Ishikawa (cell line): ENCODE results near the gene PIGV.

Experiments
- CEBPB ChIP-seq: IDR thresholded peaks from 2 replicates; pipeline ENCODE4 v1.6.1; 2012
- CREB1 ChIP-seq: IDR thresholded peaks from 2 replicates; pipeline ENCODE4 v1.6.1; 2012; ENCODE audit warnings: low read depth
- EGR1 ChIP-seq: IDR thresholded peaks from 2 replicates; pipeline ENCODE4 v1.6.1; 2012
- EP300 ChIP-seq: IDR thresholded peaks from 2 replicates; pipeline ENCODE4 v1.6.1; 2012; ENCODE audit warnings: borderline replicate concordance
- FOXM1 ChIP-seq: IDR thresholded peaks from 2 replicates; pipeline ENCODE4 v1.6.1; 2012; ENCODE audit warnings: low read depth, borderline replicate concordance
- MAX ChIP-seq: IDR thresholded peaks from 2 replicates; pipeline ENCODE4 v1.6.1; 2012
- NFIC ChIP-seq: IDR thresholded peaks from 2 replicates; pipeline ENCODE4 v1.6.1; 2012
- RAD21 ChIP-seq: IDR thresholded peaks from 2 replicates; pipeline ENCODE4 v1.6.1; 2012; ENCODE audit warnings: low read depth
- REST ChIP-seq: IDR thresholded peaks from 2 replicates; pipeline ENCODE4 v1.6.1; 2012; ENCODE audit warnings: low read depth, mild to moderate bottlenecking
- TAF1 ChIP-seq: IDR thresholded peaks from 2 replicates; pipeline ENCODE4 v1.6.1; 2012; ENCODE audit warnings: low read depth, mild to moderate bottlenecking
- TCF12 ChIP-seq: IDR thresholded peaks from 2 replicates; pipeline ENCODE4 v1.6.1; 2012; ENCODE audit warnings: low read depth
- TEAD4 ChIP-seq: IDR thresholded peaks from 2 replicates; pipeline ENCODE4 v1.6.1; 2012
- USF1 ChIP-seq: IDR thresholded peaks from 2 replicates; pipeline ENCODE4 v1.6.1; 2012
- YY1 ChIP-seq: IDR thresholded peaks from 2 replicates; pipeline ENCODE4 v1.6.1; 2012; ENCODE audit warnings: low read depth
- ZBTB7A ChIP-seq: IDR thresholded peaks from 2 replicates; pipeline ENCODE4 v1.6.1; 2012; ENCODE audit warnings: low read depth

Gene PIGV

GRCh38 chr1:26772687-26773086, 15.1 kb upstream of the PIGV start:
- TF ChIP-seq MAX (no peak), YY1 (no peak), TEAD4 (0 out of 2 replicates have a peak, but pooled peaks have one; percentile 29), NFIC (no peak)

GRCh38 chr1:26774462-26774861, 13.3 kb upstream of the PIGV start:
- TF ChIP-seq EGR1 = no peak
- TF ChIP-seq EP300 = no peak
- TF ChIP-seq MAX = no peak
- TF ChIP-seq NFIC = no peak
- no peak for TF ChIP-seq ZBTB7A
- no peak for TF ChIP-seq RAD21
- TF ChIP-seq TAF1 = no peak
- TF ChIP-seq TEAD4 = no peak

GRCh38 chr1:26775666-26776065, 12.1 kb upstream of the PIGV start:
- TF ChIP-seq TEAD4 (no peak), TAF1 (no peak), FOXM1 (no peak), RAD21 (no peak), REST (no peak), USF1 (no peak), TCF12 (no peak), ZBTB7A (no peak), MAX (no peak), CEBPB (no peak), EP300 (no peak), NFIC (no peak), CREB1 (no peak), YY1 (no peak), EGR1 (no peak)

- TF ChIP-seq MAX (no peak), EGR1 (no peak), EP300 (no peak), CREB1 (no peak), RAD21 (no peak), TEAD4 (no peak), YY1 (no peak), USF1 (no peak)
These were observed 8.6 kb upstream of the PIGV start for GRCh38 chr1:26779098-26779668.

GRCh38 chr1:26780344-26780957, 7.3 kb upstream of the PIGV start:
- no peak for TF ChIP-seq FOXM1
- no peak for TF ChIP-seq CEBPB
- no peak for TF ChIP-seq EP300
- TF ChIP-seq USF1 = no peak
- TF ChIP-seq REST = no peak
- no peak for TF ChIP-seq RAD21
- no peak for TF ChIP-seq EGR1
- TF ChIP-seq TAF1 = no peak
- TF ChIP-seq CREB1 = no peak
- TF ChIP-seq TEAD4 = no peak
- no peak for TF ChIP-seq MAX
- no peak for TF ChIP-seq ZBTB7A
- TF ChIP-seq YY1 = no peak
- TF ChIP-seq NFIC = no peak
- no peak for TF ChIP-seq TCF12
